Gastrocnemius medialis (tissue), 4 donors: Measurements from ENCODE around the gene OTX1.

Source experiments
- CTCF ChIP-seq, 5 experiments: fragments of 450-650 bp in 3 of 5; fragments of 200-600 bp in 2 of 5; sonication (generic) in 2 of 5; IDR thresholded peaks in 4 of 5; conservative IDR thresholded peaks in 1 of 5; 1 replicate in 4 of 5; 2 replicates in 1 of 5; pipeline ENCODE4 v1.5.1; 2016 to 2019; ENCODE audit warnings: antibody characterized with exemption in 5 of 5, mild to moderate bottlenecking in 3 of 5, moderate library complexity in 3 of 5
- POLR2A ChIP-seq, 2 donors: fragments of 450-650 bp; IDR thresholded peaks; one replicate each; pipeline ENCODE4 v1.6.1; 2017; ENCODE audit warnings: antibody characterized with exemption in 2 of 2, mild to moderate bottlenecking in 2 of 2, moderate library complexity in 2 of 2

- TF ChIP-seq CTCF (IDR thresholded peaks at IDR 0.05 in 4 of 5, conservative IDR thresholded peaks at IDR 0.05 in 1 of 5) (no peak), POLR2A (IDR thresholded peaks at IDR 0.05) (no peak)
Observed at GRCh38 chr2:63099032-63099431, 48.4 kb downstream of the OTX1 start.
